ENCODE measurements around the gene EPSTI1.

Gene EPSTI1

DNA sequence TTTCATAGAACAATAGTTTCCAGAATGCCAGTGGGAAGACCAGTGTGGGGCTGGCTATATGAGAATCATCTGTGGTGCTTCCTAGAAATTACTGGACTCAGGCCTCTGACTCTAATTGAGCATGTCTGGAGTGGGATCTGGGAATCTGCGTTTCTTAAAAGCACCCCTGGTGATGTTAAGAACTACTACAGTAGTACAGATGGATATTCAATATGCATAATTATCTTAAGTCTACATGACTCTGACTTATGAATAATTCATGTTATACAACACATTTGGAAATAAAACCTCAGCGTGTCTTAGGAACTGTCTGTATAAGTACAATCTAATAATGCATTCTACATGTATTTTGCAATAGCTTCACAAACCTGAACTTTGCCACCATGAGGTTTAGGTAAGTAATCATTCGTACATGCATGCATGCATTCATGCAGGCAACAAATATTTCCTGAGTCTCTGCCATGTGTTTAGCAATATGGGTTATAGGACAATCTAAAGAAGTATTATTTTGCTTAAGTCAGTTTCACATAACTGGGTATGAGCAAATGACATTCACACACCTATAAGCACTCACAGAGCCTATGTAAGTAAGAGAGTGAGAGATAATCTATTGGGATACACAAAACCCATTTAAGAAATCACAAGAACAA is 62.0 kb downstream of the EPSTI1 start:
- H3K4me2 ChIP-seq (ENCODE audit: low read length) = no peak overlapping the region
- no peak overlapping the region for H2AFZ ChIP-seq (ENCODE audit: insufficient read depth, low read length, poor library complexity)
- no peak overlapping the region for H4K91ac ChIP-seq (ENCODE audit: low read depth, low read length)
- H3K27me3 ChIP-seq (ENCODE audit: insufficient read depth, low read length) = no peaks in the 10 kb centered on the region
- peaks cover 0 to 3% of the 10 kb centered on the region in 2 experiments for H3K4me1 ChIP-seq (ENCODE audit: control insufficient read depth in 1 of 2, insufficient read depth in 2 of 2, low read length in 2 of 2)
- H2BK5ac ChIP-seq (ENCODE audit: low read depth, low read length, poor library complexity) = no peak overlapping the region
- no peak overlapping the region for H4K8ac ChIP-seq (ENCODE audit: low read depth, low read length)
- no peak overlapping the region for H2BK120ac ChIP-seq (ENCODE audit: insufficient read depth, low read length, poor library complexity)
- H2AK5ac ChIP-seq (ENCODE audit: low read length) = no peak overlapping the region
- no CpG with 5 or more reads among the region's 3 CpGs for WGBS (ENCODE audit: extremely low coverage, insufficient coverage, insufficient read length)
- no peaks in the 10 kb centered on the region for H3K79me2 ChIP-seq (ENCODE audit: control insufficient read depth, insufficient read depth, low read length, poor library complexity)
- H3K4me3 ChIP-seq (ENCODE audit: low read depth, low read length) = no peak overlapping the region
- H4K12ac ChIP-seq (ENCODE audit: low read depth, low read length) = no peak overlapping the region
- H3K9me3 ChIP-seq (ENCODE audit: insufficient read depth, low read depth, low read length) = no peaks in the 10 kb centered on the region
- H3K4ac ChIP-seq (ENCODE audit: low read depth, low read length) = no peak overlapping the region
- H3K79me1 ChIP-seq (ENCODE audit: low read length) = no peaks in the 10 kb centered on the region
- DNase-seq = peak; percentile 54 to 89
- no peak overlapping the region for H3K23ac ChIP-seq (ENCODE audit: low read length)
- no peak overlapping the region for H3K27ac ChIP-seq (ENCODE audit: low read depth, low read length)
- no peak overlapping the region for H3K18ac ChIP-seq (ENCODE audit: low read length)
- H3K36me3 ChIP-seq (ENCODE audit: control insufficient read depth in 1 of 2, insufficient read depth in 2 of 2, low read length in 2 of 2) = peaks cover 2% of the 10 kb centered on the region in 2 experiments
- no peak overlapping the region for H3K14ac ChIP-seq (ENCODE audit: low read length)
- no peak overlapping the region for H2BK12ac ChIP-seq (ENCODE audit: low read length)
- no peak overlapping the region for H3K9ac ChIP-seq (ENCODE audit: low read length)

DNA sequence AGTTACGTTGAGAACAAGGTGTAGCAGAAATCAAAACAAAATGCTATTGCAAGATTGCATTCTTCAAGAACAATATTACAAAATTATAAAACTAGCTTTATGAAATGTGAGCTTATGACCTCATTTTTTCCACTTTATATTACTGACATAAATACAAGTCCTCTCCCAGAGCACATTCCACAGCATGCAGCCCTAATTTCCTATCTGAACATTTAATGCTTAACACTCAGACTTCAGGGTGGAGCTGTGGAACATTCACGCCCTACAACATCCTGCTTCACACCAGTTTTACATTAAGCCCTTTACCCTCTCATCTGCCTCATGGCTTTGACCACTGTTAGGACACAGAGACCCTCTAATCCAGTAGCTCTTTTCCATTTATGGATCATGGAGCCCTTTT is 65.5 kb downstream of the EPSTI1 start:
- Histone ChIP-seq H3K4ac (ENCODE audit: low read depth, low read length) (no peak overlapping the region), H3K27me3 (ENCODE audit: insufficient read depth, low read length) (no peaks in the 10 kb centered on the region), H3K18ac (ENCODE audit: low read length) (no peak overlapping the region), H3K36me3 (ENCODE audit: control insufficient read depth in 1 of 2, insufficient read depth in 2 of 2, low read length in 2 of 2) (peaks cover 2 to 4% of the 10 kb centered on the region in 2 experiments), H3K9ac (ENCODE audit: low read length) (no peak overlapping the region), H2BK12ac (ENCODE audit: low read length) (no peak overlapping the region), H3K23ac (ENCODE audit: low read length) (no peak overlapping the region), H3K14ac (ENCODE audit: low read length) (no peak overlapping the region), H2BK5ac (ENCODE audit: low read depth, low read length, poor library complexity) (no peak overlapping the region), H3K4me1 (ENCODE audit: control insufficient read depth in 1 of 2, insufficient read depth in 2 of 2, low read length in 2 of 2) (peaks cover 0 to 3% of the 10 kb centered on the region in 2 experiments), H3K9me3 (ENCODE audit: insufficient read depth, low read depth, low read length) (no peaks in the 10 kb centered on the region), H2AFZ (ENCODE audit: insufficient read depth, low read length, poor library complexity) (no peak overlapping the region), H3K27ac (ENCODE audit: low read depth, low read length) (no peak overlapping the region), H3K79me1 (ENCODE audit: low read length) (no peaks in the 10 kb centered on the region), H2BK120ac (ENCODE audit: insufficient read depth, low read length, poor library complexity) (no peak overlapping the region), H4K8ac (ENCODE audit: low read depth, low read length) (no peak overlapping the region), H3K79me2 (ENCODE audit: control insufficient read depth, insufficient read depth, low read length, poor library complexity) (no peaks in the 10 kb centered on the region), H3K4me3 (ENCODE audit: low read depth, low read length) (no peak overlapping the region), H4K91ac (ENCODE audit: low read depth, low read length) (no peak overlapping the region), H2AK5ac (ENCODE audit: low read length) (no peak overlapping the region), H4K12ac (ENCODE audit: low read depth, low read length) (no peak overlapping the region), H3K4me2 (ENCODE audit: low read length) (no peak overlapping the region)
- no peak for DNase-seq
- no CpG with 5 or more reads among the region's 2 CpGs for WGBS (ENCODE audit: extremely low coverage, insufficient coverage, insufficient read length)

DNA sequence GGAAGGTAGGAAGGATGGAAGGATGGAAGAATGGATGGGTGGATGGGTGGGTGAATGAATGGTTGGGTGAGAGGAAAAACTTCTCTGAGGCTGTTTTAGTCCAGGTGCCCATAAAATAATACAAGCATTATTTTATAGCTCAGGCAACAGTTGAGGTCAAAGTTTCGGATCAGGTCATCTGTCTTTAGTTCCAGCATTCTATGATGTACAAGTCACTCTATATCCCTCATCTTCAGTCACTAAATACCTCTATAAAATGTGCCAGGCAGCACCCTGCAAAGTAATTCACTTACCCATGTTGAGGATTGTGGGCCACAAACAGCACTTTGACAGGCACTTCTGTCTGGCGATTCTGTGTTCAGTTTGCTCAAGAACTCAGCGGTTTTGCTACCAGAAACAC is 66.0 kb downstream of the EPSTI1 start:
- Histone ChIP-seq H3K9me3 (ENCODE audit: insufficient read depth, low read depth, low read length) (no peaks in the 10 kb centered on the region), H3K27me3 (ENCODE audit: insufficient read depth, low read length) (no peaks in the 10 kb centered on the region), H2AK5ac (ENCODE audit: low read length) (no peak overlapping the region), H3K79me2 (ENCODE audit: control insufficient read depth, insufficient read depth, low read length, poor library complexity) (no peaks in the 10 kb centered on the region), H3K23ac (ENCODE audit: low read length) (no peak overlapping the region), H3K36me3 (ENCODE audit: control insufficient read depth in 1 of 2, insufficient read depth in 2 of 2, low read length in 2 of 2) (peaks cover 2 to 4% of the 10 kb centered on the region in 2 experiments), H3K4me2 (ENCODE audit: low read length) (no peak overlapping the region), H3K4me3 (ENCODE audit: low read depth, low read length) (no peak overlapping the region), H3K18ac (ENCODE audit: low read length) (no peak overlapping the region), H3K9ac (ENCODE audit: low read length) (no peak overlapping the region), H4K12ac (ENCODE audit: low read depth, low read length) (no peak overlapping the region), H3K4me1 (ENCODE audit: control insufficient read depth in 1 of 2, insufficient read depth in 2 of 2, low read length in 2 of 2) (peaks cover 0 to 3% of the 10 kb centered on the region in 2 experiments), H2BK5ac (ENCODE audit: low read depth, low read length, poor library complexity) (no peak overlapping the region), H2BK12ac (ENCODE audit: low read length) (no peak overlapping the region), H4K8ac (ENCODE audit: low read depth, low read length) (no peak overlapping the region), H4K91ac (ENCODE audit: low read depth, low read length) (no peak overlapping the region), H2AFZ (ENCODE audit: insufficient read depth, low read length, poor library complexity) (no peak overlapping the region), H3K79me1 (ENCODE audit: low read length) (no peaks in the 10 kb centered on the region), H2BK120ac (ENCODE audit: insufficient read depth, low read length, poor library complexity) (no peak overlapping the region), H3K27ac (ENCODE audit: low read depth, low read length) (no peak overlapping the region), H3K14ac (ENCODE audit: low read length) (no peak overlapping the region), H3K4ac (ENCODE audit: low read depth, low read length) (no peak overlapping the region)
- DNase-seq = no peak
- WGBS (ENCODE audit: extremely low coverage, insufficient coverage, insufficient read length) = no CpG with 5 or more reads among the region's 3 CpGs

DNA sequence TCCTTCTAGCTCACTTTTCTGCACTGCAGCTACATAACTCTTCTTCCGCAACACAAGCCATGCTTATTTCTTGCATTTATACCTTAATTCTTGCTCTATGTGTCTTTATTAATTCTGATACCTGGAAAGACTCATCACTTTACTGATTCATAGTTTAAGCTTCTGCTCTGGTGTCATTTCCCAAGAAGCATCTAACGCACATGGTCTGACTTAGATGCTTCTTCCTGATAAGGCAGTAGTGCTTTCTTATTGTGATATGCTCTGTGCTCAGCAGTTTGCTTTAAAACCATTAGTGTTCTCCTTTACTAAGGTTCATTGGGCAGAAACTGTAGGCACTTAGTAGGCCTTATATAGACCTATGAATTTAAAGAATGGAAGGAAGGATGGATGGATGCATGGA is 66.4 kb downstream of the EPSTI1 start:
- no peak overlapping the region for H2BK120ac ChIP-seq (ENCODE audit: insufficient read depth, low read length, poor library complexity)
- H3K36me3 ChIP-seq (ENCODE audit: control insufficient read depth in 1 of 2, insufficient read depth in 2 of 2, low read length in 2 of 2) = peaks cover 2 to 4% of the 10 kb centered on the region in 2 experiments
- no peak overlapping the region for H3K27ac ChIP-seq (ENCODE audit: low read depth, low read length)
- H2BK5ac ChIP-seq (ENCODE audit: low read depth, low read length, poor library complexity) = no peak overlapping the region
- no peaks in the 10 kb centered on the region for H3K79me1 ChIP-seq (ENCODE audit: low read length)
- no peak overlapping the region for H2AFZ ChIP-seq (ENCODE audit: insufficient read depth, low read length, poor library complexity)
- no peak overlapping the region for H2AK5ac ChIP-seq (ENCODE audit: low read length)
- H3K18ac ChIP-seq (ENCODE audit: low read length) = no peak overlapping the region
- H3K4me3 ChIP-seq (ENCODE audit: low read depth, low read length) = no peak overlapping the region
- no peaks in the 10 kb centered on the region for H3K27me3 ChIP-seq (ENCODE audit: insufficient read depth, low read length)
- no peak overlapping the region for H3K4me2 ChIP-seq (ENCODE audit: low read length)
- H3K14ac ChIP-seq (ENCODE audit: low read length) = no peak overlapping the region
- peaks cover 0 to 3% of the 10 kb centered on the region in 2 experiments for H3K4me1 ChIP-seq (ENCODE audit: control insufficient read depth in 1 of 2, insufficient read depth in 2 of 2, low read length in 2 of 2)
- H4K12ac ChIP-seq (ENCODE audit: low read depth, low read length) = no peak overlapping the region
- peak in 1 of 2 donors; percentile 51 for DNase-seq
- no peaks in the 10 kb centered on the region for H3K79me2 ChIP-seq (ENCODE audit: control insufficient read depth, insufficient read depth, low read length, poor library complexity)
- no peak overlapping the region for H2BK12ac ChIP-seq (ENCODE audit: low read length)
- no peak overlapping the region for H4K8ac ChIP-seq (ENCODE audit: low read depth, low read length)
- H3K4ac ChIP-seq (ENCODE audit: low read depth, low read length) = no peak overlapping the region
- no peak overlapping the region for H3K9ac ChIP-seq (ENCODE audit: low read length)
- H3K23ac ChIP-seq (ENCODE audit: low read length) = no peak overlapping the region
- WGBS (ENCODE audit: extremely low coverage, insufficient coverage, insufficient read length) = no CpG with 5 or more reads among the region's 2 CpGs
- no peak overlapping the region for H4K91ac ChIP-seq (ENCODE audit: low read depth, low read length)
- no peaks in the 10 kb centered on the region for H3K9me3 ChIP-seq (ENCODE audit: insufficient read depth, low read depth, low read length)

Measured in trophoblast cell (in vitro differentiated cells and primary cell).